Cerebellar nuclear complex (tissue), 1 donor: Measurements from ENCODE around the gene ARPC4.
"Not testable (repeated sequence)": the region's sequence is repeated elsewhere in the genome, so short reads cannot be mapped to it uniquely, and the experiment has no call there.

Source experiments
- DNase-seq, 2 experiments: peaks; one replicate each; lab custom pipeline; 2025; lab: John Stamatoyannopoulos, UW

The ARPC4 gene

GRCh38 chr3:9825451-9826040 is 32.7 kb downstream of the ARPC4 start:
- no peak for DNase-seq

GRCh38 chr3:9826815-9827573 is 34.1 kb downstream of the ARPC4 start:
- DNase-seq, result no peak

- DNase-seq, result no peak
Observed at GRCh38 chr3:9828801-9829755, 36.2 kb downstream of the ARPC4 start.

DNA sequence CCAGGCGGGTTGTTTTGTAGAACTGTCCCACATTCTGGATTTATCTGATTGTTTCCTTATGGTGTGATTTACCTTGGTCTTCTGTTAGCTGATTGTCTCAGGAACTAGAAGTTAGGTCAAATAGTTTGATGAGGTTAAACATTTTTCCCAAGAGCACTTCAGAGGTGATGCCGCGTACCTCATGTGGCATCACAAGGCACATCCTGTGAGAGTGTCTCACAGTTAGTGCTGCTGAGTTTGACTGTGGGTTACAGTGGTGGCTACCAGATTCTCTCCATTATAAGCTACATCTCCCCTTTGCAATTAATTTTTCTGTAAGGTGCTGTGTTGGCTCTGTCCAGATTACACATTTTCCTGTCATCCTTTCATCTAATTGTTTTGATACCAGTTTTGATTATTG is 38.4 kb downstream of the ARPC4 start:
- no peak for DNase-seq

DNA sequence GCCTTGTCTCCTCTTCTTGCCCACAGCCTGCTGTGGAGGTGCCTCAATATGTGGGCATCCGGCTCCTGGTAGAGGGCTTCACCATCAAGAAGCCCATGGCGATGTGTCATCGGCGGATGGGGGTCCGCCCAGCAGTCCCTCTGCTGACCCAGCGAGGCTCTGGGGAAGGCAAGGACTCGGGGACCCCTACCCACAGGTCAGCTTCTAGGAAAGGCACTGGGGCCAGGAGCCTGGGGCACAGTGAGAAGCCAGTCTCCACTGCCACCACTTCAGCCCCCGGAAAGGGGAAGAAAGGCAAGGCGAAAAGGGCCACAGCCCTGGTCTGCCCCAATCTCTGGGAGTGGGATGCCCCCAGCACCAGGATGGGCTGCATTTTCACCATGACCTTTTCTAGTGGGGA is 40.2 kb downstream of the ARPC4 start:
- no peak for DNase-seq

DNA sequence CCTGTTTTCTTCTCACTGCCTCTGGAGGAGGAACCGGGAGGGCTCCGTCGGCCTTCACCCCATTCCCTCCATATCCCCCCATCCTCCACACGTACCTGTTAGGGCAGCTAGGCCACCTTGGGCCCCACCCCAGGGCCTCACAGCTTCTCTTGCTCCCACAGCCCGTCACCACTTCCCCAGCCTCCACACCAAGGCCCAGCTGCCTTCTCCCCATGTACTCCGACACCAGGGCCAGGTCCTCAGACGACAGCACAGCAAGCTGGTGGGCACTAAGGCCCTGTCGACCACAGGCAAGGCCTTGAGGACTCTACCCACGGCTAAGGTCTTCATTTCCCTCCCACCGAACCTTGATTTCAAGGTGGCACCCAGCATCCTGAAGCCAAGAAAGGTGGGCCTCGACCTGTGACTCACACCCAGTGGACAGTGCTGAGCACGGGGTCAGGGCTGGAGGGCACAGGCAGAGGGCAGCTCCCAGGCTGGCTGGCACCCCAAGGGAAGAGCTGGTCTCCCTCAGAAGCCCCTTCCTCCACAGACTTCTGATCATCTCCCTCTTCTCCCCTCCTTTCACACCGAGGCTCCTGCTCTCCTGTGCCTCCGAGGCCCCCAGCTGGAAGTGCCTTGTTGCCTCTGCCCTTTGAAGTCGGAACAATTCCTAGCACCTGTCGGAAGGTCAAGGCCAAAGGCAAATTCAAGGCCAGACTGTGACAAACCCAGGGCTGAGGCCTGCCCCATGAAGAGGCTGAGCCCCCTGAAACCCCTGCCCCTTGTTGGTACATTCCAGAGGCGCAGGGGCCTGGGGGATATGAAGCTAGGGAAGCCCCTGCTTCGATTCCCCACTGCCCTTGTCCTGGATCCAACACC is 41.9 kb downstream of the ARPC4 start:
- no peak for DNase-seq

DNA sequence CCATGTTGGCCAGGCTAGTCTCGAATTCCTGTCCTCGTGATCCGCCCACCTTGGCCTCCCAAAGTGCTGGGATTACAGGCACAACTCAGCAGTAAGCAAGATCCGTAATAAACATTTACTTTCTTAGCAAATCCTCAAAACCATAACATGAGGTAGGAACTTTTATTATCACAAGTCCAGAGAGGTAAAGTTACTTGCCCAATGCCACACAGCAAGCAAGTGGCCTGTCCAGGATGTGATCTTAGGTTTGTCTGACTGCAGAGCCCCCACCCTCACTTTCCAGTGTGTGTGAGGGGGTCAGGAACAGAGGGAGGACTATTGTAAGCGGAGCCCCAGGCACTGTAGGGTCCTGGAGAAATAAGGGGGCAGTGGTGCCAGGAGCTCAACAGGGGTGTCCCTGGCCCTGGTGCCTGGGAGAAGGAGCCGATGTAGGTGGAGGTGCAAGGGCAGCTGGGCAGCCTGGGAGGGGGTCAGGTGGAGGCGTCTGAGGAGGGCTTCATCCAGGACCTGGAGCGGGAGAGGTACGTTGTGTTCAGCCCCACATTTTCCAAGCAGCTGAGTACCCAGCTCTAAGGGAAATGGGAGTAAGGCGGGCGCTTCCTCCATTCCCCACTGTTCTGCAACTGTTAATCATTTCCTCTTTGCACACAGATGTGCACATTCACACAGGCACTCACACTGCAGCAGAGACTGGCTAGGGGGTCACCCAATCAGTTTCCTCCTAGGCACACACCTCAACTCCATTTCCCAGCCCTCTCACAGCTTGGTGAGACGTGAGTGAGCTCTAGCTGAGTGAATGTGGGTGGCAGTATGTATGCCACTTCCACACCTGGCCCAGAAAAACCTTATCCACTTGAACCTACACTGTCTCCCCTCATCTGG is 45.1 kb downstream of the ARPC4 start:
- DNase-seq, result no peak

DNA sequence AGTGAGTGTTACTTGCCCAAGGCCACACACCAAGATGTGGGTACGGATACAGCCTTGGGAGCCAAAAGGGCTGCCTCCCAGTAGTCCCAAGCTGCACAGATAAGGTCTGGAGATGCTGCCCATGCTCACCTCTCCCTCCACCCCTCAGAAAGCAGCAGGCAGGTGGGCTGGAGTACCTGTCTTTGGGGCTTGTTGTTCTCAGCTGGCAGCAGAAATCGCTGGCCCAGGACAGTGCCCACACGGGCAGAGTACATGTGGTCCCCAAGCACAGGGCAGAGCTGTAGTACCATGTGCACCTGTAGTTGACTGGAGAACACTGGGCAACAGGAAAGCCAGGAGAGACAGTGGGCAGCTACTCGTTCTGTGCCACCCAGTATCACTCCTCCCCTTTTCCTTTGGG is 46.0 kb downstream of the ARPC4 start:
- DNase-seq, result no peak

DNA sequence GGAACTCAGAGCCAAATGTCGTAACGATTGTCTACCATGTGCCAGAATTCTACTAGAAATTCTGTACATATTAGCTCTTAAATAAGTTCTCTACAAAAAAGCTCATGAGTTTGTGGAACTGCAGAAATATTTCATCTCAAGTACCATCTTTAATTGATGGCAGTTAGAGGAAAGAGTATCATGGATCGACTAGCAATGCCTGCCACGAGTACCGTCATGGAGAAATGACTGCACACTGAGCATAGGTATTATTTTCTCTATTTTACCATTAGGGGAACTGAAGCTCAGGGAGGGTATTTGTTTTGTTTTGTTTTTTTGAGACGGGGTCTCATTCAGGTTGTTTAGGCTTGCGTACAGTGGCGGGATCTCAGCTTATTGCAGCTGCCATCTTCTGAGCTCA is 48.1 kb downstream of the ARPC4 start:
- no peak for DNase-seq

GRCh38 chr3:9843715-9844438 is 51.0 kb downstream of the ARPC4 start, which contains the start of gene RPUSD3:
TSS of gene RPUSD3 (minus strand) at chr3:9844008. CDS start at chr3:9843990, 18 bp downstream.
- peak; percentile 77 to 97 for DNase-seq

GRCh38 chr3:9846231-9846630 is 53.3 kb downstream of the ARPC4 start:
- DNase-seq, result no peak

- no peak for DNase-seq
Observed at GRCh38 chr3:9846931-9847488, 54.1 kb downstream of the ARPC4 start.

- DNase-seq, result not testable (repeated sequence)
Observed at GRCh38 chr3:9847870-9848269, 55.0 kb downstream of the ARPC4 start.

DNA sequence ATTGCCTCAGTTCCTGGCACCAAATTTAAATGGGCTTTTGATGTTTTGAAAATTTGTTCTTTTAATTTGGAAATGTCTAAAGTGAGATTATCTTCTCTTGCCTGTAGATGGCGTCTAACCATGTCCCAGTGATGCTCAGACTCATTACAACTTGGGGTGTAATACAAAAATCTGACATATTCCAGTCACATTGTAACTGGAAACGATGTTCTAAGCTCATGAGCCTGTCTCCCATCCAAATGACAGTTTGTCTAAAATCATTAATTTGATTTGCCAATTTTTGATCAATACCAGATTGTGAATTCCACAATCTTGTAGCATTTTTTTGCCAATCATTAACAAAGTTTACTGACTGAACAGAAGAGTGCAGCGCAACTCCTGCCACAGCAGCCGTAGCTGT is 56.0 kb downstream of the ARPC4 start:
- DNase-seq, result not testable (repeated sequence)

GRCh38 chr3:9851383-9851782 is 58.5 kb downstream of the ARPC4 start:
- not testable (repeated sequence) for DNase-seq

DNA sequence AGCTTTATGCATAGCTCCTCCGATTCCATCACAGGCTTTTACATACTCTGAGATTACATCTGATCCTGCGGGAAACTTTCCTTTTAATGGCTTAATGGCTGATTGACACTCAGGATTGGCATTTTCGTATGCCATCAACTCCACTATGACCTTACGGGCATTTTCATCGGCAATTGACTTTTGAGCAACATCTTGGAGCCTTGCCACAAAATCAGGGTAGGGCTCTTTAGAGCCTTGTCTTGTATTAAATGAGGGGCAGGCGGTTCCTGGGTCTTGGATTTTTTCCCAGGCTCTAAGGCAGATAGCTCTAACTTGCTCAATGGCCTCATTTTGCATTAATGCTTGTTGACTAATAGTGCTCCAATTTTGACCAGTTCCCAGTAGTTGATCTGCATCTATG is 59.0 kb downstream of the ARPC4 start:
- not testable (repeated sequence) for DNase-seq

DNA sequence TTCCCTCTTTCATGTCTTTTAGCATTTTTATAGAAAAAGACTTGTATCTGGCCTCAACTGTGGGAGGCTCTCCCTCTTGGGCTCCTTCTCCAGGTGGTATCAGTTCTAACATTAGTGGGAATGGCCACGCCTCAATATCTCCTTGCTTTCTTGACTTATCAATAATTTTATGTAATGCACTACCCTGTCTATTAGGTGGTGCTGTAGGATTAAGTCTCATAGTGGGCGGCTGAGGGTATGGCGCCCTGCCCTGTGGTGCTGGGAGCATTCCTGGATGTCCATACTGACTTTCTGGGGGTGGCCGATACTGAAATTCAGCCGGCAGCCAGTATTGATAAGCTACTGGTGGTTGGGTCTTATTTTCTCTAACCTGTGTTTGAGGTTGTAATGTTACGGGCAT is 59.6 kb downstream of the ARPC4 start:
- no peak for DNase-seq

- not testable (repeated sequence) for DNase-seq
Observed at GRCh38 chr3:9854291-9854940, 61.5 kb downstream of the ARPC4 start.

GRCh38 chr3:9855594-9855993 is 62.7 kb downstream of the ARPC4 start:
- DNase-seq, result no peak
